Measurements from ENCODE around the gene SATB1.

Gene SATB1

GRCh38 chr3:18401300-18401961 lies 23.7 kb downstream of the SATB1 start:
- FAIRE-seq, result no peak
- no peak for DNase-seq (ENCODE audit: low spot score)

GRCh38 chr3:18398448-18398847 lies 26.7 kb downstream of the SATB1 start:
- FAIRE-seq (no peak), DNase-seq (ENCODE audit: low spot score) (no peak)

- FAIRE-seq (no peak), DNase-seq (ENCODE audit: low spot score) (no peak)
These were observed 28.7 kb downstream of the SATB1 start for GRCh38 chr3:18396428-18396827.

GRCh38 chr3:18394384-18394995 lies 30.6 kb downstream of the SATB1 start:
- no peak for FAIRE-seq
- no peak for DNase-seq (ENCODE audit: low spot score)

GRCh38 chr3:18393906-18394305 lies 31.2 kb downstream of the SATB1 start:
- FAIRE-seq (no peak), DNase-seq (ENCODE audit: low spot score) (no peak)

- FAIRE-seq, result no peak
- DNase-seq (ENCODE audit: low spot score), result no peak
These were observed 35.0 kb downstream of the SATB1 start for GRCh38 chr3:18390024-18390660.

GRCh38 chr3:18389108-18389733 lies 35.9 kb downstream of the SATB1 start:
- DNase-seq (ENCODE audit: low spot score) (no peak), FAIRE-seq (no peak)

- FAIRE-seq (no peak), DNase-seq (ENCODE audit: low spot score) (no peak)
These were observed 38.8 kb downstream of the SATB1 start for GRCh38 chr3:18386274-18386890.

- no peak for DNase-seq (ENCODE audit: low spot score)
- FAIRE-seq, result no peak
These were observed 39.4 kb downstream of the SATB1 start for GRCh38 chr3:18385706-18386105.

- DNase-seq (ENCODE audit: low spot score), result no peak
- no peak for FAIRE-seq
These were observed 42.3 kb downstream of the SATB1 start for GRCh38 chr3:18382760-18383369.

- no peak for DNase-seq (ENCODE audit: low spot score)
- FAIRE-seq, result no peak
These were observed 45.5 kb downstream of the SATB1 start for GRCh38 chr3:18379647-18380046.

GRCh38 chr3:18378218-18378617 lies 46.9 kb downstream of the SATB1 start:
- no peak for DNase-seq (ENCODE audit: low spot score)
- FAIRE-seq, result no peak

- no peak for FAIRE-seq
- no peak for DNase-seq (ENCODE audit: low spot score)
These were observed 48.5 kb downstream of the SATB1 start for GRCh38 chr3:18376682-18377081.

GRCh38 chr3:18372786-18373405 lies 52.2 kb downstream of the SATB1 start:
- FAIRE-seq, result no peak
- DNase-seq (ENCODE audit: low spot score), result no peak

GRCh38 chr3:18370672-18371071 lies 54.5 kb downstream of the SATB1 start:
- FAIRE-seq (no peak), DNase-seq (ENCODE audit: low spot score) (no peak)

GRCh38 chr3:18369551-18370185 lies 55.5 kb downstream of the SATB1 start:
- no peak for DNase-seq (ENCODE audit: low spot score)
- FAIRE-seq, result no peak

- no peak for DNase-seq (ENCODE audit: low spot score)
- FAIRE-seq, result no peak
These were observed 58.9 kb downstream of the SATB1 start for GRCh38 chr3:18366258-18366657.

GRCh38 chr3:18363338-18363737 lies 61.8 kb downstream of the SATB1 start:
- FAIRE-seq, result no peak
- DNase-seq (ENCODE audit: low spot score), result no peak

GRCh38 chr3:18357747-18358146 lies 67.4 kb downstream of the SATB1 start:
- DNase-seq (ENCODE audit: low spot score) (no peak), FAIRE-seq (no peak)

- no peak for DNase-seq (ENCODE audit: low spot score)
- FAIRE-seq, result no peak
These were observed 69.3 kb downstream of the SATB1 start for GRCh38 chr3:18355832-18356231.

GRCh38 chr3:18354701-18355100 lies 70.4 kb downstream of the SATB1 start:
- FAIRE-seq (no peak), DNase-seq (ENCODE audit: low spot score) (no peak)
